Esophagus squamous epithelium (tissue), 5 donors: ENCODE measurements around the gene SLC6A3. TPM values are rescaled to one million over a fixed set of nuclear protein-coding genes. Genes with fewer than 3 reads are reported as not detected.

Experiments used
- DNase-seq: peaks from one replicate; lab custom pipeline; 2025; lab: John Stamatoyannopoulos, UW
- H3K27ac ChIP-seq, 4 donors: fragments of 200-600 bp; sonication (generic); one replicate each; pipeline ENCODE4 v1.5.1; 2016 to 2019; ENCODE audit warnings: mild to moderate bottlenecking in 1 of 4
- H3K27me3 ChIP-seq, 4 donors: fragments of 200-600 bp; sonication (generic); 1 replicate in 3 of 4; 2 replicates in 1 of 4; pipeline versions ENCODE4 v1.5.1 to v1.6.0; 2017 to 2021; ENCODE audit warnings: antibody characterized with exemption in 1 of 4
- H3K36me3 ChIP-seq, 3 donors: fragments of 200-600 bp; sonication (generic); one replicate each; pipeline ENCODE4 v1.5.1; 2016 to 2019
- H3K4me1 ChIP-seq, 3 donors: fragments of 200-600 bp; sonication (generic); one replicate each; pipeline ENCODE4 v1.5.1; 2017 to 2019
- H3K4me3 ChIP-seq, 4 donors: fragments of 200-600 bp; sonication (generic); 1 replicate in 3 of 4; 2 replicates in 1 of 4; pipeline ENCODE4 v1.5.1; 2016 to 2019; ENCODE audit warnings: mild to moderate bottlenecking in 2 of 4, moderate library complexity in 1 of 4
- H3K9me3 ChIP-seq, 3 donors: fragments of 200-600 bp; sonication (generic); one replicate each; pipeline ENCODE4 v1.5.1; 2016 to 2019
- CTCF ChIP-seq, 6 experiments: fragments of 450-650 bp in 4 of 6; fragments of 200-600 bp in 2 of 6; sonication (generic) in 2 of 6; IDR thresholded peaks; one replicate each; pipeline ENCODE4 v1.5.1; 2016 to 2019; ENCODE audit warnings: antibody characterized with exemption in 6 of 6, mild to moderate bottlenecking in 4 of 6, moderate library complexity in 4 of 6
- POLR2A ChIP-seq, 4 donors: fragments of 450-650 bp; IDR thresholded peaks; one replicate each; pipeline ENCODE4 v1.6.1; 2017; ENCODE audit warnings: antibody characterized with exemption in 4 of 4, mild to moderate bottlenecking in 4 of 4, moderate library complexity in 3 of 4
- WGBS, 2 donors: methylation state at CpG; one replicate each; pipeline ENCODE4 v1.1.5; 2018; 5-methylcytosine and 5-hydroxymethylcytosine counted together
- intact Hi-C: fragments of 100-400 bp; cut with DNase I; formaldehyde crosslinking; loops from one replicate; pipeline ENCODE4 v1.15.0; 2022
- total RNA-seq, 4 donors: library from RNA; depleted of rRNA; stranded (reverse); fragments of >200 nt; gene quantifications; one replicate each; pipeline ENCODE4 v1.1.0, GENCODE V29; 2016
- donor health status: DM: yes; HTN: yes; CAD: no.

Gene SLC6A3
- total RNA-seq, 4 donors from 2014 or later, result 0.19 TPM; not detected in 3

GRCh38 chr5:1418238-1418920 is 26.9 kb downstream of the SLC6A3 start:
- Histone ChIP-seq H3K36me3 (no peaks in the 10 kb centered on the region), H3K27me3 (peaks cover 0 to 21% (median 0%) of the 10 kb centered on the region in 4 donors), H3K4me3 (no peak overlapping the region), H3K27ac (no peak overlapping the region), H3K9me3 (no peaks in the 10 kb centered on the region), H3K4me1 (no peaks in the 10 kb centered on the region)
- TF ChIP-seq CTCF (IDR thresholded peaks at IDR 0.05) (no peak), POLR2A (IDR thresholded peaks at IDR 0.05) (no peak)
- no peak for DNase-seq
- WGBS, 2 donors, result 79 to 85% methylated on average over 2 of the region's 2 CpGs
- intact Hi-C loops, result no loop called here

- TF ChIP-seq CTCF (IDR thresholded peaks at IDR 0.05) (no peak), POLR2A (IDR thresholded peaks at IDR 0.05) (no peak)
- H3K27me3 ChIP-seq, result peaks cover 0 to 28% (median 0%) of the 10 kb centered on the region in 4 donors
- H3K9me3 ChIP-seq, result no peaks in the 10 kb centered on the region
- no peak for DNase-seq
- H3K4me3 ChIP-seq, result no peak overlapping the region
- no peaks in the 10 kb centered on the region for H3K36me3 ChIP-seq
- intact Hi-C loops, result no loop called here
- 74 to 79% methylated on average over 3 to 4 of the region's 6 CpGs for WGBS, 2 donors
- no peak overlapping the region for H3K27ac ChIP-seq
- H3K4me1 ChIP-seq, result no peaks in the 10 kb centered on the region
Measured at GRCh38 chr5:1417586-1418225, 27.5 kb downstream of the SLC6A3 start.

GRCh38 chr5:1416856-1417469 is 28.3 kb downstream of the SLC6A3 start:
- Histone ChIP-seq H3K4me3 (no peak overlapping the region), H3K27ac (no peak overlapping the region), H3K36me3 (no peaks in the 10 kb centered on the region), H3K27me3 (peaks cover 0 to 35% (median 0%) of the 10 kb centered on the region in 4 donors), H3K9me3 (no peaks in the 10 kb centered on the region), H3K4me1 (no peaks in the 10 kb centered on the region)
- 84 to 91% methylated on average over 7 to 8 of the region's 12 CpGs for WGBS, 2 donors
- intact Hi-C loops, result no loop called here
- TF ChIP-seq CTCF (IDR thresholded peaks at IDR 0.05) (no peak), POLR2A (IDR thresholded peaks at IDR 0.05) (no peak)
- DNase-seq, result no peak

GRCh38 chr5:1415626-1416360 is 29.4 kb downstream of the SLC6A3 start:
- no peak overlapping the region for H3K27ac ChIP-seq
- H3K4me1 ChIP-seq, result no peaks in the 10 kb centered on the region
- H3K4me3 ChIP-seq, result no peak overlapping the region
- no peaks in the 10 kb centered on the region for H3K36me3 ChIP-seq
- no peak for TF ChIP-seq CTCF (IDR thresholded peaks at IDR 0.05)
- TF ChIP-seq POLR2A (IDR thresholded peaks at IDR 0.05), result no peak
- 41 to 58% methylated on average over 7 to 20 of the region's 22 CpGs for WGBS, 2 donors
- intact Hi-C loops, result no loop called here
- no peak for DNase-seq
- peaks cover 0 to 36% (median 0%) of the 10 kb centered on the region in 4 donors for H3K27me3 ChIP-seq
- H3K9me3 ChIP-seq, result no peaks in the 10 kb centered on the region
